ENCODE data around the gene ITM2B. TPM values are rescaled to one million over a fixed set of nuclear protein-coding genes. Genes with fewer than 3 reads are reported as not detected.
"Not testable (repeated sequence)": the region's sequence is repeated elsewhere in the genome, so short reads cannot be mapped to it uniquely, and the experiment has no call there.

Gene ITM2B
- total and polyA plus RNA-seq, 3 donors from 2014 or later: 330 to 588 (median 351) TPM

GRCh38 chr13:48199404-48199946 is 33.5 kb upstream of the ITM2B start:
- no peak for DNase-seq
- no peak for TF ChIP-seq CTCF (IDR thresholded peaks at IDR 0.05)
- TF ChIP-seq POLR2A (IDR thresholded peaks at IDR 0.05): no peak
- Histone ChIP-seq H3K27me3 (no peaks in the 10 kb centered on the region), H3K36me3 (ENCODE audit: low read depth, missing control alignments) (no peaks in the 10 kb centered on the region), H3K4me1 (no peaks in the 10 kb centered on the region), H3K9me3 (no peaks in the 10 kb centered on the region), H3K27ac (no peak overlapping the region), H3K4me3 (no peak overlapping the region)
- intact Hi-C loops (cut with DNase I; ENCODE audit: low total_unique reads): no loop called here
- 68 to 93% methylated on average over 1 to 4 of the region's 4 CpGs for WGBS, 2 donors

- Histone ChIP-seq H3K4me3 (no peak overlapping the region), H3K9me3 (no peaks in the 10 kb centered on the region), H3K36me3 (ENCODE audit: low read depth, missing control alignments) (no peaks in the 10 kb centered on the region), H3K27me3 (no peaks in the 10 kb centered on the region), H3K4me1 (no peaks in the 10 kb centered on the region), H3K27ac (no peak overlapping the region)
- DNase-seq: no peak
- intact Hi-C loops (cut with DNase I; ENCODE audit: low total_unique reads): no loop called here
- TF ChIP-seq POLR2A (IDR thresholded peaks at IDR 0.05) (no peak), CTCF (IDR thresholded peaks at IDR 0.05) (no peak)
- 90 to 100% methylated on average over 1 to 3 of the region's 3 CpGs for WGBS, 2 donors
Measured at GRCh38 chr13:48201044-48201443, 32.0 kb upstream of the ITM2B start.

DNA sequence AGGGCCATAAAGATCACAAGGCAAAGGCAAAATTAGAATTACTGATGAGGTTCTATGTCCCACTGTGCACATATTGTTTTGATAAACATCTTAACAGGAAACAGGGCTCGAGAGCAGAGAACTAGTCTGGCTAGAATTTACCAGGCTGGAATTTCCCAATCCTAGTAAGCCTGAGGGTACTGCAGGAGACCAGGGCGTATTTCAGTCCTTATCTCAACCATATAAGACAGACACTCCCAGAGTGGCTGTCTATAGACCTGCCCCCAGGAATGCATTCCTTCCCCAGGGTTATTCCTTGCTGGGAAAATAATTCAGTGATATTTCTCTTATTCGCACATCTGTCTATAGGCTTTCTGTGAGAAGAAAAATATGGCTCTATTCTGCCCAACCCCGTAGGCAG is 25.8 kb upstream of the ITM2B start:
- H3K9me3 ChIP-seq; intact Hi-C loops (cut with DNase I; ENCODE audit: low total_unique reads); H3K36me3 ChIP-seq (ENCODE audit: low read depth, missing control alignments); H3K4me1 ChIP-seq; H3K27ac ChIP-seq; DNase-seq; H3K27me3 ChIP-seq; H3K4me3 ChIP-seq: not testable (repeated sequence)
- 89 to 95% methylated on average over 4 of the region's 4 CpGs for WGBS, 2 donors

DNA sequence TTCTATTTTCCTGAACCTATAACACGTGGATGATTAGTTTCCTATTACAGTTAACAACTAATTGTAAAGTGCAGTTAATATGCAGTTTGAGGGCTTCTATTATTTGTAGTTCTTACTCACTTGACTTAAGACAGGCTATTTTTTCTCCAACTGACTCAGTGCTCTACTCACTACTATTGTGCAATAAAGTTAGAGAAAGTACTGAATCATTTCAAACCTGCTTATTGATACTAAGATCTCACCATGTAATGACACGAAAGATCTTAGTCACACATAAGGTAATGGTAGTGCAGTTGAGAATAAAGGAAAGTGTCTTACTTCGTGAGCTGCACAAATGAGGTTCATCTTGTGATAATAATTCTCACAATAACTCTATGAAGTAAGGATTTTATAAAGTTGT is 22.8 kb upstream of the ITM2B start:
- no peaks in the 10 kb centered on the region for H3K4me1 ChIP-seq
- H3K9me3 ChIP-seq: no peaks in the 10 kb centered on the region
- intact Hi-C loops (cut with DNase I; ENCODE audit: low total_unique reads): no loop called here
- DNase-seq: no peak
- H3K36me3 ChIP-seq (ENCODE audit: low read depth, missing control alignments): no peaks in the 10 kb centered on the region
- H3K27me3 ChIP-seq: no peaks in the 10 kb centered on the region
- 89 to 93% methylated on average over 3 of the region's 3 CpGs for WGBS, 2 donors
- no peak overlapping the region for H3K27ac ChIP-seq
- TF ChIP-seq CTCF (IDR thresholded peaks at IDR 0.05) (no peak), POLR2A (IDR thresholded peaks at IDR 0.05) (no peak)
- H3K4me3 ChIP-seq: no peak overlapping the region

DNA sequence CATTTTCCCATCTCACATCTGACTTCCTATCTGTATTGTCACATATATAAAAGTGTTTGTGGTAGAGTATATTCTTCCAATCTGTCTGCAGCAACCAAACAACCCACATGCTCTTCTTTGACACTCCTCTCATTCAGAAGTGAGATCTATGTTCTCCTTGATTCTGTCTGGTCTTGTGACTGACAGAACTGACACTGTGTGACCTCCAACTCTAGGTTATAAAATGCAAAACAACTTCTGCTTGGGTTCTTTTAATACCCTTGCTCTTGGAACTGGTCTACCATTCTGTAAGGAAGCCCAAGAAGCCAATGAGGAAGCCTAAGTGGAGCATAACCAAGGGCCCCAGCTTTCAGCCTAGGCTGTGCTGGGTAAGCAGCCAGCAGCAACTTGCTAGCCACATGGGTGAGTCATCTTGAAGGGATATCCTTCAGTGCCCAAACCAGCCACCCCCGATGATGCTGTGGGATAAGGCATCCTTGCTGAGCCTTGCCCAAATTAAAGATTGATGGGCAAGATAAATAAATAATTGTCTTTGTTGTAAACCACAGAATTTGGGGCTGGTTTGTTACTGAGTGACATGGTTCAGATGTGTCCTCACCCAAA is 18.4 kb upstream of the ITM2B start:
- DNase-seq: no peak
- H3K27me3 ChIP-seq: no peaks in the 10 kb centered on the region
- no peak overlapping the region for H3K4me3 ChIP-seq
- H3K36me3 ChIP-seq (ENCODE audit: low read depth, missing control alignments): no peaks in the 10 kb centered on the region
- H3K9me3 ChIP-seq: no peaks in the 10 kb centered on the region
- WGBS, 2 donors: 100% methylated on average over 1 of the region's 1 CpG
- H3K4me1 ChIP-seq: no peaks in the 10 kb centered on the region
- intact Hi-C loops (cut with DNase I; ENCODE audit: low total_unique reads): no loop called here
- TF ChIP-seq POLR2A (IDR thresholded peaks at IDR 0.05): no peak
- H3K27ac ChIP-seq: no peak overlapping the region

- H3K4me1 ChIP-seq; H3K4me3 ChIP-seq; H3K27ac ChIP-seq; intact Hi-C loops (cut with DNase I; ENCODE audit: low total_unique reads); H3K27me3 ChIP-seq; H3K9me3 ChIP-seq; DNase-seq; H3K36me3 ChIP-seq (ENCODE audit: low read depth, missing control alignments): not testable (repeated sequence)
- WGBS, 2 donors: 89 to 100% methylated on average over 1 of the region's 1 CpG
Measured at GRCh38 chr13:48215511-48216203, 17.3 kb upstream of the ITM2B start.
